K562 (cell line): Measurements from ENCODE around the gene MRPL2. TPM values are rescaled to one million over a fixed set of nuclear protein-coding genes. Genes with fewer than 3 reads are reported as not detected.

Experiments
- ATAC-seq: fragments of 200-7000 bp; cut with Tn5 transposase; 3 replicates; pipeline ENCODE4 v1.9.1; 2020; ENCODE audit warnings: moderate library complexity
- BruUV-seq: library from RNA; stranded (reverse); fragments of 400-500 nt; replicated peaks from 2 replicates; lab custom pipeline; 2021; lab: Mats Ljungman, UMichigan
- CTCF ChIA-PET: fragments of 300-600 bp; formaldehyde crosslinking; extraction: SDS; loops from one replicate; lab custom pipeline; 2021; ENCODE audit warnings: low intra/inter-chr PET ratio; lab: Yijun Ruan, JAX
- POLR2A ChIA-PET: fragments of 300-600, 350-650 bp; sonication (Branson Sonifier 250); formaldehyde crosslinking; extraction: SDS; loops from one replicate; lab custom pipeline; 2021; ENCODE audit warnings: antibody characterized with exemption, inconsistent platforms; lab: Yijun Ruan, JAX
- DNase-seq, 4 experiments: peaks; one replicate each; pipeline versions ENCODE4 v3.0.0 to v3.0.0-alpha.2; 2011 to 2018; ENCODE audit warnings: low spot score in 3 of 4, mixed read lengths in 3 of 4; ENCODE audit errors: extremely low read depth in 1 of 4
- FAIRE-seq: peaks from 2 replicates; lab custom pipeline; 2011; peaks lifted over from hg19 to GRCh38; lab: Jason Lieb, UNC
- H2AFZ ChIP-seq: 2 replicates; pipeline ENCODE4 v1.6.0; 2011; ENCODE audit warnings: low read depth, low read length, control low read depth, inconsistent platforms
- H3K27ac ChIP-seq: fragments of 200-600 bp; 3 replicates; pipeline ENCODE4 v1.8.0; 2011; ENCODE audit warnings: low read depth, mild to moderate bottlenecking, control low read depth, inconsistent platforms, low read length, moderate library complexity, mixed read lengths; ENCODE audit errors: extremely low read depth
- H3K27me3 ChIP-seq, 2 experiments: fragments of 300-600 bp in 1 of 2; 2 replicates in 1 of 2; 3 replicates in 1 of 2; pipeline versions ENCODE4 v1.6.0 to v1.8.0; 2011; ENCODE audit warnings: inconsistent platforms in 2 of 2, low read length in 2 of 2, mild to moderate bottlenecking in 1 of 2, mixed read lengths in 1 of 2, moderate library complexity in 1 of 2; ENCODE audit not compliant: control insufficient read depth in 2 of 2, insufficient read depth in 2 of 2
- H3K36me3 ChIP-seq: fragments of 300-600 bp; 3 replicates; pipeline ENCODE4 v1.8.0; 2011; ENCODE audit warnings: mild to moderate bottlenecking, low read length, inconsistent platforms; ENCODE audit not compliant: control insufficient read depth, insufficient read depth
- H3K4me1 ChIP-seq, 2 experiments: fragments of 200-600 bp in 1 of 2; replicated peaks in 1 of 2; 2 replicates in 1 of 2; 3 replicates in 1 of 2; pipeline versions ENCODE4 v1.5.1 to v1.8.0; 2011; ENCODE audit warnings: inconsistent platforms in 2 of 2, low read length in 2 of 2, mild to moderate bottlenecking in 1 of 2, mixed read lengths in 1 of 2, moderate library complexity in 1 of 2; ENCODE audit not compliant: control insufficient read depth in 2 of 2, insufficient read depth in 2 of 2
- H3K4me2 ChIP-seq: 2 replicates; pipeline ENCODE4 v1.6.1; 2011; ENCODE audit warnings: low read length, control low read depth, inconsistent platforms, mixed read lengths; ENCODE audit not compliant: insufficient read depth
- H3K4me3 ChIP-seq: fragments of 200-600 bp; sonication (generic), shearing (Covaris generic); 2 replicates; pipeline ENCODE4 v1.5.1; 2016; ENCODE audit warnings: control low read depth, inconsistent platforms
- H3K79me2 ChIP-seq: fragments of 200-600 bp; 3 replicates; pipeline ENCODE4 v1.8.0; 2011; ENCODE audit warnings: low read length, inconsistent platforms; ENCODE audit not compliant: control insufficient read depth, insufficient read depth
- H3K9ac ChIP-seq, 2 experiments: 2 replicates each; pipeline versions ENCODE4 v1.6.0 to v1.6.1; 2011; ENCODE audit warnings: low read depth in 2 of 2, low read length in 2 of 2, control low read depth in 1 of 2, inconsistent platforms in 1 of 2, mild to moderate bottlenecking in 1 of 2, mixed read lengths in 1 of 2; ENCODE audit not compliant: insufficient read depth in 1 of 2
- H3K9me1 ChIP-seq: one replicate; pipeline ENCODE4 v1.6.0; 2011; ENCODE audit warnings: inconsistent platforms, mild to moderate bottlenecking, low read length, moderate library complexity; ENCODE audit not compliant: control insufficient read depth, insufficient read depth
- H3K9me3 ChIP-seq: replicated peaks from 2 replicates; pipeline ENCODE4 v1.5.1; 2011; ENCODE audit warnings: low read depth, low read length, inconsistent platforms; ENCODE audit not compliant: control insufficient read depth, insufficient read depth
- H4K20me1 ChIP-seq: replicated peaks from 2 replicates; pipeline ENCODE4 v1.6.1; 2011; ENCODE audit warnings: low read length, inconsistent platforms, mixed read lengths; ENCODE audit not compliant: control insufficient read depth, insufficient read depth
- ARID1B ChIP-seq: fragments of 450-650 bp; IDR thresholded peaks from 2 replicates; pipeline ENCODE4 v1.6.1; 2016; ENCODE audit warnings: antibody characterized with exemption, mild to moderate bottlenecking, inconsistent platforms
- CREM ChIP-seq: IDR thresholded peaks from 2 replicates; pipeline ENCODE4 v1.6.1; 2014; ENCODE audit warnings: antibody characterized with exemption, low read depth
- FOXK2 ChIP-seq, 2 experiments: fragments of 450-650 bp; IDR thresholded peaks in 1 of 2; conservative IDR thresholded peaks in 1 of 2; 2 replicates each; pipeline ENCODE4 v1.6.1; 2016; ENCODE audit warnings: low read depth in 2 of 2, mild to moderate bottlenecking in 1 of 2
- IFI16 ChIP-seq: fragments of 250-450 bp; sonication (Bioruptor Pico); IDR thresholded peaks from 2 replicates; pipeline ENCODE4 v2.1.2; 2022; ENCODE audit warnings: mild to moderate bottlenecking, inconsistent platforms
- PRMT5 ChIP-seq: sonication (generic); formaldehyde crosslinking; IDR thresholded peaks from 2 replicates; pipeline ENCODE4 v1.5.0; 2020; ENCODE audit warnings: missing genetic modification reagents
- TFAM ChIP-seq: fragments of 250-450 bp; sonication (Bioruptor Pico); conservative IDR thresholded peaks from 2 replicates; pipeline ENCODE4 v1.5.0; 2021; ENCODE audit warnings: mild to moderate bottlenecking, moderate library complexity
- ZKSCAN8 ChIP-seq: fragments of 200-800 bp; sonication (Bioruptor generic); IDR thresholded peaks from 2 replicates; pipeline ENCODE4 v1.6.1; 2016; ENCODE audit warnings: missing genetic modification characterization, missing compliant biosample characterization
- ZNF133 ChIP-seq: fragments of 250-450 bp; sonication (Bioruptor Pico); IDR thresholded peaks from 2 replicates; pipeline ENCODE4 v1.4.0; 2020; ENCODE audit warnings: mild to moderate bottlenecking
- ZNF232 ChIP-seq: sonication (generic); formaldehyde crosslinking; IDR thresholded peaks from 2 replicates; pipeline ENCODE4 v1.8.0; 2022; ENCODE audit warnings: mild to moderate bottlenecking, missing genetic modification reagents
- ZNF324 ChIP-seq: fragments of 250-450 bp; sonication (Bioruptor Pico); IDR thresholded peaks from 2 replicates; pipeline ENCODE4 v1.4.0; 2020; ENCODE audit warnings: mild to moderate bottlenecking
- ZNF583 ChIP-seq: fragments of 250-450 bp; sonication (Bioruptor Pico); IDR thresholded peaks from 2 replicates; pipeline ENCODE4 v1.4.0; 2020
- WGBS: fragments of 100-300 bp; shearing (Covaris generic); methylation state at CpG from one replicate; pipeline ENCODE4 v1.1.6; 2016; ENCODE audit warnings: low coverage, mixed read lengths; ENCODE audit not compliant: insufficient coverage; ENCODE audit errors: missing lambda C conversion rate; 5-methylcytosine and 5-hydroxymethylcytosine counted together
- in situ Hi-C: fragments of 300-500 bp; cut with MboI; formaldehyde crosslinking; loops from 4 replicates; pipeline ENCODE4 v1.15.0; 2018; ENCODE audit warnings: inconsistent platforms, mixed read lengths
- intact Hi-C: fragments of 100-400 bp; cut with micrococcal nuclease; formaldehyde crosslinking; loops from 2 replicates; pipeline ENCODE4 v1.14.2; 2022
- polyA plus RNA-seq, 8 experiments: library from polyadenylated mRNA; depleted of rRNA in 4 of 8; stranded (reverse) in 5 of 8; unstranded in 3 of 8; fragments of >200 nt; fragmentation: Nextera tagmentation in 2 of 8; fragmentation: Illumina TruSeq in 1 of 8; extraction: Ambion mirVana in 2 of 8; extraction: Trizol in 1 of 8; gene quantifications; 2 replicates each; pipeline versions ENCODE4 v1.2.1 to v1.2.3, GENCODE V29; 2011 to 2014; ENCODE audit warnings: inconsistent platforms in 1 of 8, missing spikeins in 1 of 8
- total RNA-seq, 7 experiments: library from RNA; depleted of rRNA in 6 of 7; stranded (reverse); fragments of >200 nt in 6 of 7; fragmentation: Illumina TruSeq in 2 of 7; extraction: Trizol in 2 of 7; gene quantifications; 2 replicates each; pipeline versions ENCODE4 v1.2.1 to v1.2.3, GENCODE V29; 2011 to 2021; ENCODE audit warnings: low replicate concordance in 1 of 7
- TF ChIP-seq, protein P1 (sequence below): fragments of 450-650 bp; conservative IDR thresholded peaks from 2 replicates; pipeline ENCODE4 v1.6.1; 2016; ENCODE audit warnings: missing genetic modification characterization, low read depth, mild to moderate bottlenecking, control low read depth, missing compliant biosample characterization
- TF ChIP-seq, protein P2 (sequence below): fragments of 250-450 bp; sonication (Bioruptor Pico); IDR thresholded peaks from 2 replicates; pipeline ENCODE4 v1.8.0; 2021; ENCODE audit warnings: mild to moderate bottlenecking, moderate library complexity
- TF ChIP-seq, protein P3 (sequence below): fragments of 450-650 bp; formaldehyde crosslinking; IDR thresholded peaks from 2 replicates; pipeline ENCODE4 v1.4.0; 2020; ENCODE audit warnings: mild to moderate bottlenecking, mixed read lengths

MRPL2 gene
- total and polyA plus RNA-seq, 9 of the 15 experiments (the other 6 are each of a cell fraction or from before 2014, with no cell fraction given), result 63.1 to 262 (median 121) TPM

DNA sequence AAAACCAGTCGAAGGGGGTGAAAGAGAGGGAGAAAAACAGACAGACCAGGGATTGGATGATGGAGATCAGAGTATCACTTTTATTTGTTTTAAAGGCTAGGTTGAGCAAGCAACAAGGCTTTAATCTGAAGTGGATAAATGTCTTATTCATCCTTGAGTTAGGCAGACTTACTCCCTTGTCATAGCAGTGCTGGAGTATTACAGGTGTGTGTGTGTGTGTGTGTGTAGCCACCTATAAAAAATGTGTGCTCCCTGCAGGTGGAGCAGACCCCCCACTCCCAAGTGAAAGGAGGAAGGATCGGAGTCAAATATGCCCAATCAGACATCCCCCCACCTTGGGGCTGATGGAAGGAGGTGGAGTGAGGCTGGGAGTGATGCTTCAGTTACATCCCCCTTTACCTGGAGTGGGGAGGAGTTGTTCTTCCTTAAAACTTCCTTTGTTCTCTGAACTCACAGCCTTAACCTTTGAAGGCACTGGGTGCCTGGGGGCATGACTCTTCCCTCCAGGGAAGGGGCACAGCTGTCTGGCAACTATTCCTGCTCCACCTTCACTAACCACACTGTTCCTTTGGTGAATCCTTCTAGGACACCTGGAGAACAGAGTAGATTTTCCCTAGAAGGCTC lies 44.1 kb upstream of the MRPL2 start:
- in situ Hi-C loops, result no loop called here
- CTCF ChIA-PET, result no interaction called here
- no peak for ATAC-seq

More for the DNA sequence above, 44.1 kb upstream of the MRPL2 start:
- H3K27ac ChIP-seq, result no peak overlapping the region
- no peaks in the 10 kb centered on the region for H3K9me3 ChIP-seq
- DNase-seq (no peak), FAIRE-seq (no peak)
- TF ChIP-seq TFAM (CRISPR knock-in tag) (no peak), CREM (no peak), FOXK2 (conservative IDR thresholded peaks at IDR 0.05 in 1 of 2, IDR thresholded peaks at IDR 0.05 in 1 of 2; ENCODE audit: low read depth in 2 of 2) (no peak), ZKSCAN8 (no peak), ZNF324 (CRISPR knock-in tag) (no peak), ARID1B (no peak), ZNF232 (CRISPR knock-in tag) (no peak), IFI16 (CRISPR knock-in tag) (no peak), ZNF583 (CRISPR knock-in tag) (no peak), ZNF133 (no peak), PRMT5 (no peak)
- TF ChIP-seq, protein P1, sequence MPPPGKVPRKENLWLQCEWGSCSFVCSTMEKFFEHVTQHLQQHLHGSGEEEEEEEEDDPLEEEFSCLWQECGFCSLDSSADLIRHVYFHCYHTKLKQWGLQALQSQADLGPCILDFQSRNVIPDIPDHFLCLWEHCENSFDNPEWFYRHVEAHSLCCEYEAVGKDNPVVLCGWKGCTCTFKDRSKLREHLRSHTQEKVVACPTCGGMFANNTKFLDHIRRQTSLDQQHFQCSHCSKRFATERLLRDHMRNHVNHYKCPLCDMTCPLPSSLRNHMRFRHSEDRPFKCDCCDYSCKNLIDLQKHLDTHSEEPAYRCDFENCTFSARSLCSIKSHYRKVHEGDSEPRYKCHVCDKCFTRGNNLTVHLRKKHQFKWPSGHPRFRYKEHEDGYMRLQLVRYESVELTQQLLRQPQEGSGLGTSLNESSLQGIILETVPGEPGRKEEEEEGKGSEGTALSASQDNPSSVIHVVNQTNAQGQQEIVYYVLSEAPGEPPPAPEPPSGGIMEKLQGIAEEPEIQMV, result no peak
- TF ChIP-seq, protein P2, sequence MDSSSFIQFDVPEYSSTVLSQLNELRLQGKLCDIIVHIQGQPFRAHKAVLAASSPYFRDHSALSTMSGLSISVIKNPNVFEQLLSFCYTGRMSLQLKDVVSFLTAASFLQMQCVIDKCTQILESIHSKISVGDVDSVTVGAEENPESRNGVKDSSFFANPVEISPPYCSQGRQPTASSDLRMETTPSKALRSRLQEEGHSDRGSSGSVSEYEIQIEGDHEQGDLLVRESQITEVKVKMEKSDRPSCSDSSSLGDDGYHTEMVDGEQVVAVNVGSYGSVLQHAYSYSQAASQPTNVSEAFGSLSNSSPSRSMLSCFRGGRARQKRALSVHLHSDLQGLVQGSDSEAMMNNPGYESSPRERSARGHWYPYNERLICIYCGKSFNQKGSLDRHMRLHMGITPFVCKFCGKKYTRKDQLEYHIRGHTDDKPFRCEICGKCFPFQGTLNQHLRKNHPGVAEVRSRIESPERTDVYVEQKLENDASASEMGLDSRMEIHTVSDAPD, result no peak
- TF ChIP-seq, protein P3, sequence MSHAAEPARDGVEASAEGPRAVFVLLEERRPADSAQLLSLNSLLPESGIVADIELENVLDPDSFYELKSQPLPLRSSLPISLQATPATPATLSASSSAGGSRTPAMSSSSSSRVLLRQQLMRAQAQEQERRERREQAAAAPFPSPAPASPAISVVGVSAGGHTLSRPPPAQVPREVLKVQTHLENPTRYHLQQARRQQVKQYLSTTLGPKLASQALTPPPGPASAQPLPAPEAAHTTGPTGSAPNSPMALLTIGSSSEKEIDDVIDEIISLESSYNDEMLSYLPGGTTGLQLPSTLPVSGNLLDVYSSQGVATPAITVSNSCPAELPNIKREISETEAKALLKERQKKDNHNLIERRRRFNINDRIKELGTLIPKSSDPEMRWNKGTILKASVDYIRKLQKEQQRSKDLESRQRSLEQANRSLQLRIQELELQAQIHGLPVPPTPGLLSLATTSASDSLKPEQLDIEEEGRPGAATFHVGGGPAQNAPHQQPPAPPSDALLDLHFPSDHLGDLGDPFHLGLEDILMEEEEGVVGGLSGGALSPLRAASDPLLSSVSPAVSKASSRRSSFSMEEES (CRISPR knock-in tag), result no peak
- H3K79me2 ChIP-seq, result no peaks in the 10 kb centered on the region
- no peak overlapping the region for H3K4me2 ChIP-seq
- BruUV-seq, result no TSS peak
- 15% methylated on average over 2 of the region's 2 CpGs for WGBS
- no peaks in the 10 kb centered on the region for H3K27me3 ChIP-seq
- H3K36me3 ChIP-seq, result no peaks in the 10 kb centered on the region
- no peak overlapping the region for H3K4me3 ChIP-seq
- POLR2A ChIA-PET, result interaction anchor here (0.6 kb wide), 1 partner anchor 40 kb away, joined by 3 read pairs; no protein-coding TSS in a partner anchor
- H3K9ac ChIP-seq, result peak overlapping the region in 1 of 2 experiments; percentile 19; a peak in 1 of 4 replicates
- no peaks in the 10 kb centered on the region for H3K4me1 ChIP-seq
- H3K9me1 ChIP-seq, result no peaks in the 10 kb centered on the region
- H4K20me1 ChIP-seq, result no peaks in the 10 kb centered on the region
- H2AFZ ChIP-seq, result no peak overlapping the region
- intact Hi-C loops, result no loop called here
